ENCODE measurements around the gene AKR1D1. TPM values are rescaled to one million over a fixed set of nuclear protein-coding genes. Genes with fewer than 3 reads are reported as not detected.

Gene AKR1D1
- total and polyA plus RNA-seq, 10 of the 15 experiments (the other 5 are each of a cell fraction or from before 2014, with no cell fraction given) = 0.09 to 0.34 TPM; not detected in 8

DNA sequence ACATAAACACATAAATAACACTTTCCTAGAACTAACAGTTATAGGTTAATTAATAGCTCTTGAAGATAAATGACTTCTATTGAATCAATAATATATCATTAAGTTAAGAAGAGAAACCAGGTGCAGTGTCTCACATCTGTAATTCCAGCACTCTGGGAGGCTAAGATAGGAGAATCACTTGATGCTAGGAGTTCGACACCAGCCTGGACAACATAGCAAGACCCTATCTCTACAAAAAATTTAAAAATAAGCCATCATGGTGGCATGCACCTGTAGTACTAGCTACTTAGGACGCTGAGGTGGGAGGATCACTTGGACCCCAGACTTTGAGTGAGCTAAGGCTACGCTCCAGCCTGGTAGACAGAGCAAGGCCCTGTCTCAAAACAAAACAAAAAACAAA lies 38.8 kb downstream of the AKR1D1 start (continued):
- TF ChIP-seq, protein P1, sequence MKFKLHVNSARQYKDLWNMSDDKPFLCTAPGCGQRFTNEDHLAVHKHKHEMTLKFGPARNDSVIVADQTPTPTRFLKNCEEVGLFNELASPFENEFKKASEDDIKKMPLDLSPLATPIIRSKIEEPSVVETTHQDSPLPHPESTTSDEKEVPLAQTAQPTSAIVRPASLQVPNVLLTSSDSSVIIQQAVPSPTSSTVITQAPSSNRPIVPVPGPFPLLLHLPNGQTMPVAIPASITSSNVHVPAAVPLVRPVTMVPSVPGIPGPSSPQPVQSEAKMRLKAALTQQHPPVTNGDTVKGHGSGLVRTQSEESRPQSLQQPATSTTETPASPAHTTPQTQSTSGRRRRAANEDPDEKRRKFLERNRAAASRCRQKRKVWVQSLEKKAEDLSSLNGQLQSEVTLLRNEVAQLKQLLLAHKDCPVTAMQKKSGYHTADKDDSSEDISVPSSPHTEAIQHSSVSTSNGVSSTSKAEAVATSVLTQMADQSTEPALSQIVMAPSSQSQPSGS (IDR thresholded peaks at IDR 0.05; ENCODE audit: low read length) = no peak
- no peak for TF ChIP-seq DPF2 (IDR thresholded peaks at IDR 0.05)
- TF ChIP-seq ZNF24 (IDR thresholded peaks at IDR 0.05) = no peak
- no peak for TF ChIP-seq EZH2 (IDR thresholded peaks at IDR 0.05; ENCODE audit: borderline replicate concordance, control insufficient read depth, low read depth, low read length)
- no peak for TF ChIP-seq KDM1A (IDR thresholded peaks at IDR 0.05; ENCODE audit: borderline replicate concordance)
- TF ChIP-seq MYB (IDR thresholded peaks at IDR 0.05; ENCODE audit: borderline replicate concordance, low read depth, low read length) = no peak

DNA sequence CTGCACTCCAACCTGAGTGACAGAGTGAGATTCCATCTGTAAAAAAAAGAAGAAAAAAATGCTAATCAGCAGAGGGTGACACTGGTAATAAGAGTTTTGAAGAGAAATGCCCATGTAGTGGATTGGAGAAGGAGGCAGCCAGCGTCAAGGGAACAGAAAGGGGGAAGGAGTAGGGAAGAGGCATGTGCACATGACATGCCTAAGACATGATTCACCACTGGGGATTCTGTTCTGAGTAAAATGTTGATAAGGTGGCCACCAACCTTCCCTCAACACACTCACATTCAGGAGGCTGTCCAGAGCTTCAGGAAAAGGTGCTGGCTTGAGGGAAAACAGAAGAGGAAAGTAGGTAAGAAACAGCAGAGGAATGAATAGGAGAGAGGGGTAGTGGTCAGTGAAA lies 39.9 kb downstream of the AKR1D1 start:
- H3K27ac ChIP-seq (ENCODE audit: control insufficient read depth, insufficient read depth) = no peak overlapping the region
- DNase-seq (ENCODE audit: low read depth, low spot score) (no peak), FAIRE-seq (no peak), ATAC-seq (no peak)
- H3K27me3 ChIP-seq (replicated peaks in 1 of 2; ENCODE audit: control insufficient read depth in 2 of 2, insufficient read depth in 2 of 2, low read length in 1 of 2) = no peaks in the 10 kb centered on the region
- intact Hi-C loops (cut with micrococcal nuclease; ENCODE audit: unreplicated experiment) = no loop called here
- in situ Hi-C loops (cut with MboI) = no loop called here
- no peaks in the 10 kb centered on the region for H4K20me1 ChIP-seq (ENCODE audit: control insufficient read depth, insufficient read depth)
- H2AFZ ChIP-seq (ENCODE audit: control insufficient read depth, low read depth, low read length) = peak overlapping the region; percentile 20
- no peaks in the 10 kb centered on the region for H3K79me2 ChIP-seq (ENCODE audit: control insufficient read depth, insufficient read depth, low read length)
- TF ChIP-seq ZNF217 (IDR thresholded peaks at IDR 0.05) (no peak), POLR2A (IDR thresholded peaks at IDR 0.05; ENCODE audit: low read depth, low read length) (no peak), MYB (IDR thresholded peaks at IDR 0.05; ENCODE audit: borderline replicate concordance, low read depth, low read length) (no peak), SMARCA5 (IDR thresholded peaks at IDR 0.05) (no peak), MYC (IDR thresholded peaks at IDR 0.05; ENCODE audit: insufficient read depth, insufficient read length, insufficient replicate concordance, low read length, severe bottlenecking) (no peak), MTA2 (IDR thresholded peaks at IDR 0.05; ENCODE audit: low read depth) (no peak), KDM1A (IDR thresholded peaks at IDR 0.05; ENCODE audit: borderline replicate concordance) (no peak), SIN3A (IDR thresholded peaks at IDR 0.05; ENCODE audit: low read depth, low read length) (no peak)
- TF ChIP-seq, protein P2, sequence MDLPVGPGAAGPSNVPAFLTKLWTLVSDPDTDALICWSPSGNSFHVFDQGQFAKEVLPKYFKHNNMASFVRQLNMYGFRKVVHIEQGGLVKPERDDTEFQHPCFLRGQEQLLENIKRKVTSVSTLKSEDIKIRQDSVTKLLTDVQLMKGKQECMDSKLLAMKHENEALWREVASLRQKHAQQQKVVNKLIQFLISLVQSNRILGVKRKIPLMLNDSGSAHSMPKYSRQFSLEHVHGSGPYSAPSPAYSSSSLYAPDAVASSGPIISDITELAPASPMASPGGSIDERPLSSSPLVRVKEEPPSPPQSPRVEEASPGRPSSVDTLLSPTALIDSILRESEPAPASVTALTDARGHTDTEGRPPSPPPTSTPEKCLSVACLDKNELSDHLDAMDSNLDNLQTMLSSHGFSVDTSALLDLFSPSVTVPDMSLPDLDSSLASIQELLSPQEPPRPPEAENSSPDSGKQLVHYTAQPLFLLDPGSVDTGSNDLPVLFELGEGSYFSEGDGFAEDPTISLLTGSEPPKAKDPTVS (IDR thresholded peaks at IDR 0.05; ENCODE audit: low read depth, low read length) = no peak
- no peak overlapping the region for H3K4me2 ChIP-seq (ENCODE audit: control insufficient read depth, insufficient read depth)
- H3K36me3 ChIP-seq (ENCODE audit: control insufficient read depth in 2 of 2, insufficient read depth in 2 of 2, low read length in 1 of 2) = no peaks in the 10 kb centered on the region
- ChIA-PET POLR2A (no interaction called here), SMC1A (ENCODE audit: uncharacterized antibody, unreplicated experiment) (no interaction called here), RAD21 (ENCODE audit: unreplicated experiment) (no interaction called here), CTCF (interaction anchor here (1.3 to 1.7 kb wide), 2 partner anchors 9 to 45 kb away, joined by 3 to 7 read pairs; no protein-coding TSS in a partner anchor)
- BruUV-seq (replicated peaks) = no TSS peak
- H3K9me3 ChIP-seq (replicated peaks; ENCODE audit: control insufficient read depth, insufficient read depth, low read length) = no peaks in the 10 kb centered on the region
- H3K4me3 ChIP-seq = no peak overlapping the region
- 93% methylated on average over 1 of the region's 1 CpG for WGBS (ENCODE audit: insufficient coverage, insufficient replicate concordance, low lambda C conversion rate, missing lambda C conversion rate)
- H3K4me1 ChIP-seq (ENCODE audit: control insufficient read depth, insufficient read depth, low read length) = no peaks in the 10 kb centered on the region
- H3K9ac ChIP-seq (ENCODE audit: control insufficient read depth, insufficient read depth, low read length) = no peak overlapping the region

All from GM12878 (cell line).